ENCODE data around the gene AQP11. TPM values are rescaled to one million over a fixed set of nuclear protein-coding genes. Genes with fewer than 3 reads are reported as not detected.

AQP11 gene
- total RNA-seq, 1 experiment from 2014 or later: 12.7 TPM

- Histone ChIP-seq H3K4me3 (ENCODE audit: low read depth, low read length) (no peak overlapping the region), H3K9me3 (peaks cover 46% of the 10 kb centered on the region), H3K36me3 (ENCODE audit: control insufficient read depth, insufficient read depth, low read length) (no peaks in the 10 kb centered on the region), H3K4me1 (peaks cover 42% of the 10 kb centered on the region), H3K27me3 (replicated peaks; ENCODE audit: control insufficient read depth, insufficient read depth, low read length) (no peaks in the 10 kb centered on the region)
- intact Hi-C loops (cut with micrococcal nuclease; ENCODE audit: unreplicated experiment): no loop called here
- no peak overlapping the region for H3K4me3 Mint-ChIP-seq (ENCODE audit: unreplicated experiment)
- DNase-seq: peak; percentile 41 to 69
- CTCF ChIA-PET: interaction anchor here (0.7 to 1.6 kb wide), 2 partner anchors 8 to 431 kb away, joined by 4 to 11 read pairs; no protein-coding TSS in a partner anchor
- POLR2A ChIA-PET: no interaction called here
- BruUV-seq (replicated peaks): no TSS peak
- no peaks in the 10 kb centered on the region for H3K27me3 Mint-ChIP-seq (ENCODE audit: insufficient read depth, unreplicated experiment)
- H3K27ac Mint-ChIP-seq (ENCODE audit: unreplicated experiment): peak overlapping the region; percentile 11
- H3K36me3 Mint-ChIP-seq (ENCODE audit: insufficient read depth, unreplicated experiment): no peaks in the 10 kb centered on the region
- H3K9me3 Mint-ChIP-seq (ENCODE audit: unreplicated experiment): peaks cover 34% of the 10 kb centered on the region
- peaks cover 27% of the 10 kb centered on the region for H3K4me1 Mint-ChIP-seq (ENCODE audit: low read depth, unreplicated experiment)
- TF ChIP-seq CTCF (IDR thresholded peaks at IDR 0.05; ENCODE audit: insufficient read depth in 1 of 2, low read depth in 1 of 2, low read length in 1 of 2, severe bottlenecking in 1 of 2, unreplicated experiment in 1 of 2): no peak
Observed at GRCh38 chr11:77558380-77558779, 31.4 kb upstream of the AQP11 start.

GRCh38 chr11:77559686-77560401 is 29.9 kb upstream of the AQP11 start:
- Histone ChIP-seq H3K27me3 (replicated peaks; ENCODE audit: control insufficient read depth, insufficient read depth, low read length) (no peaks in the 10 kb centered on the region), H3K9me3 (peaks cover 46% of the 10 kb centered on the region), H3K36me3 (ENCODE audit: control insufficient read depth, insufficient read depth, low read length) (no peaks in the 10 kb centered on the region), H3K4me3 (ENCODE audit: low read depth, low read length) (no peak overlapping the region), H3K4me1 (peaks cover 42% of the 10 kb centered on the region)
- intact Hi-C loops (cut with micrococcal nuclease; ENCODE audit: unreplicated experiment): loop anchor here (2.0 kb wide), 1 partner anchor 29 kb away; the partner anchor contains the start of gene AQP11
- Mint-ChIP-seq H3K4me1 (ENCODE audit: low read depth, unreplicated experiment) (peaks cover 27% of the 10 kb centered on the region), H3K4me3 (ENCODE audit: unreplicated experiment) (no peak overlapping the region), H3K27ac (ENCODE audit: unreplicated experiment) (no peak overlapping the region), H3K27me3 (ENCODE audit: insufficient read depth, unreplicated experiment) (no peaks in the 10 kb centered on the region), H3K9me3 (ENCODE audit: unreplicated experiment) (peaks cover 44% of the 10 kb centered on the region), H3K36me3 (ENCODE audit: insufficient read depth, unreplicated experiment) (no peaks in the 10 kb centered on the region)
- POLR2A ChIA-PET: no interaction called here
- DNase-seq: no peak
- TF ChIP-seq CTCF (IDR thresholded peaks at IDR 0.05; ENCODE audit: insufficient read depth in 1 of 2, low read depth in 1 of 2, low read length in 1 of 2, severe bottlenecking in 1 of 2, unreplicated experiment in 1 of 2): no peak
- CTCF ChIA-PET: interaction anchor here (1.6 kb wide), 1 partner anchor 433 kb away, joined by 4 read pairs; no protein-coding TSS in a partner anchor
- no TSS peak for BruUV-seq (replicated peaks)

- ChIA-PET CTCF (interaction anchor here (0.5 to 1.5 kb wide), 3 partner anchors 24 to 464 kb away, joined by 3 to 4 read pairs (median 3); no protein-coding TSS in a partner anchor), POLR2A (no interaction called here)
- peak; percentile 61 to 89 for DNase-seq
- TF ChIP-seq CTCF (IDR thresholded peaks at IDR 0.05; ENCODE audit: insufficient read depth in 1 of 2, low read depth in 1 of 2, low read length in 1 of 2, severe bottlenecking in 1 of 2, unreplicated experiment in 1 of 2): no peak
- Mint-ChIP-seq H3K27me3 (ENCODE audit: insufficient read depth, unreplicated experiment) (no peaks in the 10 kb centered on the region), H3K36me3 (ENCODE audit: insufficient read depth, unreplicated experiment) (no peaks in the 10 kb centered on the region), H3K9me3 (ENCODE audit: unreplicated experiment) (peaks cover 50% of the 10 kb centered on the region), H3K4me3 (ENCODE audit: unreplicated experiment) (peak overlapping the region; percentile 1), H3K4me1 (ENCODE audit: low read depth, unreplicated experiment) (peaks cover 27% of the 10 kb centered on the region), H3K27ac (ENCODE audit: unreplicated experiment) (peak overlapping the region; percentile 36)
- Histone ChIP-seq H3K4me3 (ENCODE audit: low read depth, low read length) (no peak overlapping the region), H3K4me1 (peaks cover 42% of the 10 kb centered on the region), H3K27me3 (replicated peaks; ENCODE audit: control insufficient read depth, insufficient read depth, low read length) (no peaks in the 10 kb centered on the region), H3K9me3 (peaks cover 39% of the 10 kb centered on the region), H3K36me3 (ENCODE audit: control insufficient read depth, insufficient read depth, low read length) (no peaks in the 10 kb centered on the region)
- intact Hi-C loops (cut with micrococcal nuclease; ENCODE audit: unreplicated experiment): loop anchor here (2.0 kb wide), 1 partner anchor 28 kb away; the partner anchor contains the start of gene AQP11
- no TSS peak for BruUV-seq (replicated peaks)
Observed at GRCh38 chr11:77560605-77561004, 29.1 kb upstream of the AQP11 start.

All from Caco-2 (cell line).